Spleen (tissue), 11 donors: Measurements from ENCODE around the gene KIAA1549. TPM values are rescaled to one million over a fixed set of nuclear protein-coding genes. Genes with fewer than 3 reads are reported as not detected.

Source experiments
- DNase-seq: peaks from one replicate; pipeline ENCODE4 v3.0.0-alpha.2; 2020
- H3K27ac ChIP-seq, 8 donors: fragments of 200-600 bp; sonication (generic) in 7 of 8; 1 replicate in 4 of 8; 2 replicates in 4 of 8; pipeline versions ENCODE4 v1.5.0 to v1.8.0; 2016 to 2021; ENCODE audit warnings: inconsistent platforms in 4 of 8, mild to moderate bottlenecking in 4 of 8, moderate library complexity in 1 of 8
- H3K27me3 ChIP-seq, 7 donors: fragments of 200-600 bp; sonication (generic) in 6 of 7; replicated peaks in 1 of 7; 1 replicate in 4 of 7; 2 replicates in 3 of 7; pipeline versions ENCODE4 v1.5.0 to v1.8.0; 2016 to 2021; ENCODE audit warnings: inconsistent platforms in 3 of 7, mild to moderate bottlenecking in 1 of 7
- H3K36me3 ChIP-seq, 6 donors: fragments of 200-600 bp; sonication (generic) in 5 of 6; 1 replicate in 4 of 6; 2 replicates in 2 of 6; pipeline versions ENCODE4 v1.5.0 to v1.8.0; 2016 to 2021; ENCODE audit warnings: inconsistent platforms in 2 of 6
- H3K4me1 ChIP-seq, 6 donors: fragments of 200-600 bp; sonication (generic) in 5 of 6; 1 replicate in 3 of 6; 2 replicates in 3 of 6; pipeline versions ENCODE4 v1.5.0 to v1.8.0; 2016 to 2021; ENCODE audit warnings: inconsistent platforms in 3 of 6
- H3K4me3 ChIP-seq, 8 donors: fragments of 200-600 bp; sonication (generic) in 7 of 8; 1 replicate in 4 of 8; 2 replicates in 4 of 8; pipeline versions ENCODE4 v1.5.0 to v1.8.0; 2016 to 2021; ENCODE audit warnings: inconsistent platforms in 4 of 8, mild to moderate bottlenecking in 4 of 8, moderate library complexity in 2 of 8
- H3K9me3 ChIP-seq, 8 donors: fragments of 200-600 bp; sonication (generic) in 7 of 8; 1 replicate in 4 of 8; 2 replicates in 4 of 8; pipeline versions ENCODE4 v1.5.0 to v1.8.0; 2016 to 2021; ENCODE audit warnings: inconsistent platforms in 4 of 8
- POLR2A ChIP-seq, 3 donors: fragments of 450-650 bp; IDR thresholded peaks; one replicate each; pipeline ENCODE4 v1.5.1; 2017; ENCODE audit warnings: antibody characterized with exemption in 3 of 3, mild to moderate bottlenecking in 1 of 3
- POLR2AphosphoS5 ChIP-seq, 3 donors: sonication (generic); formaldehyde crosslinking; IDR thresholded peaks; one replicate each; pipeline ENCODE4 v1.5.1; 2017; ENCODE audit warnings: antibody characterized with exemption in 3 of 3
- WGBS, 5 donors: extraction: QIAGEN DNeasy Blood & Tissue Kit in 3 of 5; methylation state at CpG; one replicate each; pipeline versions ENCODE4 v1.1.5 to v1.1.7; 2013 to 2018; 5-methylcytosine and 5-hydroxymethylcytosine counted together
- intact Hi-C: fragments of 100-400 bp; cut with DNase I; formaldehyde crosslinking; loops from one replicate; pipeline ENCODE4 v1.15.0; 2023; ENCODE audit warnings: low total_unique reads
- polyA plus RNA-seq, 3 donors: library from polyadenylated mRNA; stranded (reverse); fragments of 200-250 nt; gene quantifications; one replicate each; pipeline ENCODE4 v1.2.1, GENCODE V29; 2013
- total RNA-seq, 7 donors: library from RNA; depleted of rRNA in 3 of 7; stranded (reverse); fragments of >200 nt in 3 of 7; fragmentation: NEBNext Ultra II Directional in 4 of 7; extraction: Animal tissue kit (Norgen Biotek cat#: 25700) in 4 of 7; gene quantifications; one replicate each; pipeline versions ENCODE4 v1.1.0 to v1.2.1, GENCODE V29; 2016 to 2021
- TF ChIP-seq, protein P1 (sequence below), 11 experiments: fragments of 200-600 bp in 7 of 11; fragments of 450-650 bp in 4 of 11; sonication (generic) in 4 of 11; IDR thresholded peaks in 8 of 11; conservative IDR thresholded peaks in 3 of 11; 1 replicate in 7 of 11; 2 replicates in 4 of 11; pipeline versions ENCODE4 v1.4.0 to v1.8.0; 2016 to 2021; ENCODE audit warnings: antibody characterized with exemption in 11 of 11, inconsistent platforms in 4 of 11, mild to moderate bottlenecking in 1 of 11
- donor health status: healthy with polysubstance abuse.
- donor health status: DM: no; HTN: no; CAD: no; lungs with moderate emphysema.
- donor health status: DM: no; HTN: no; CAD: no.
- donor health status: Bipolar disorder and iron deficiency.
- donor health status: healthy.
- donor health status: DM: no; HTN: no; CAD: no.
- donor health status: DM: yes; HTN: yes; CAD: no.

Gene KIAA1549
- total and polyA plus RNA-seq, 10 donors = 0.03 to 1.8 (median 0.85) TPM

GRCh38 chr7:138828302-138828701 lies 152.9 kb downstream of the KIAA1549 start:
- H3K27ac ChIP-seq = no peak overlapping the region
- peaks cover 0 to 5% (median 0%) of the 10 kb centered on the region in 8 donors for H3K9me3 ChIP-seq
- TF ChIP-seq POLR2A (IDR thresholded peaks at IDR 0.05) (no peak), POLR2AphosphoS5 (IDR thresholded peaks at IDR 0.05) (no peak)
- TF ChIP-seq, protein P1, sequence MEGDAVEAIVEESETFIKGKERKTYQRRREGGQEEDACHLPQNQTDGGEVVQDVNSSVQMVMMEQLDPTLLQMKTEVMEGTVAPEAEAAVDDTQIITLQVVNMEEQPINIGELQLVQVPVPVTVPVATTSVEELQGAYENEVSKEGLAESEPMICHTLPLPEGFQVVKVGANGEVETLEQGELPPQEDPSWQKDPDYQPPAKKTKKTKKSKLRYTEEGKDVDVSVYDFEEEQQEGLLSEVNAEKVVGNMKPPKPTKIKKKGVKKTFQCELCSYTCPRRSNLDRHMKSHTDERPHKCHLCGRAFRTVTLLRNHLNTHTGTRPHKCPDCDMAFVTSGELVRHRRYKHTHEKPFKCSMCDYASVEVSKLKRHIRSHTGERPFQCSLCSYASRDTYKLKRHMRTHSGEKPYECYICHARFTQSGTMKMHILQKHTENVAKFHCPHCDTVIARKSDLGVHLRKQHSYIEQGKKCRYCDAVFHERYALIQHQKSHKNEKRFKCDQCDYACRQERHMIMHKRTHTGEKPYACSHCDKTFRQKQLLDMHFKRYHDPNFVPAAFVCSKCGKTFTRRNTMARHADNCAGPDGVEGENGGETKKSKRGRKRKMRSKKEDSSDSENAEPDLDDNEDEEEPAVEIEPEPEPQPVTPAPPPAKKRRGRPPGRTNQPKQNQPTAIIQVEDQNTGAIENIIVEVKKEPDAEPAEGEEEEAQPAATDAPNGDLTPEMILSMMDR (IDR thresholded peaks at IDR 0.05 in 8 of 11, conservative IDR thresholded peaks at IDR 0.05 in 3 of 11) = no peak
- H3K4me1 ChIP-seq = no peaks in the 10 kb centered on the region
- no peaks in the 10 kb centered on the region for H3K36me3 ChIP-seq
- H3K4me3 ChIP-seq = no peak overlapping the region
- no peak for DNase-seq
- intact Hi-C loops = no loop called here
- H3K27me3 ChIP-seq = peaks cover 0 to 3% (median 0%) of the 10 kb centered on the region in 7 donors
- WGBS, 5 donors = 70 to 76% (median 73%) methylated on average over 2 of the region's 2 CpGs

- Histone ChIP-seq H3K27me3 (peaks cover 0 to 3% (median 0%) of the 10 kb centered on the region in 7 donors), H3K4me3 (no peak overlapping the region), H3K36me3 (no peaks in the 10 kb centered on the region), H3K27ac (no peak overlapping the region), H3K9me3 (peaks cover 0 to 5% (median 0%) of the 10 kb centered on the region in 8 donors), H3K4me1 (no peaks in the 10 kb centered on the region)
- no peak for TF ChIP-seq POLR2A (IDR thresholded peaks at IDR 0.05)
- TF ChIP-seq POLR2AphosphoS5 (IDR thresholded peaks at IDR 0.05) = no peak
- TF ChIP-seq, protein P1 (IDR thresholded peaks at IDR 0.05 in 8 of 11, conservative IDR thresholded peaks at IDR 0.05 in 3 of 11) = no peak
- no peak for DNase-seq
- intact Hi-C loops = no loop called here
- 81 to 90% (median 85%) methylated on average over 11 of the region's 11 CpGs for WGBS, 5 donors
These were observed 156.0 kb downstream of the KIAA1549 start for GRCh38 chr7:138825049-138825721.

DNA sequence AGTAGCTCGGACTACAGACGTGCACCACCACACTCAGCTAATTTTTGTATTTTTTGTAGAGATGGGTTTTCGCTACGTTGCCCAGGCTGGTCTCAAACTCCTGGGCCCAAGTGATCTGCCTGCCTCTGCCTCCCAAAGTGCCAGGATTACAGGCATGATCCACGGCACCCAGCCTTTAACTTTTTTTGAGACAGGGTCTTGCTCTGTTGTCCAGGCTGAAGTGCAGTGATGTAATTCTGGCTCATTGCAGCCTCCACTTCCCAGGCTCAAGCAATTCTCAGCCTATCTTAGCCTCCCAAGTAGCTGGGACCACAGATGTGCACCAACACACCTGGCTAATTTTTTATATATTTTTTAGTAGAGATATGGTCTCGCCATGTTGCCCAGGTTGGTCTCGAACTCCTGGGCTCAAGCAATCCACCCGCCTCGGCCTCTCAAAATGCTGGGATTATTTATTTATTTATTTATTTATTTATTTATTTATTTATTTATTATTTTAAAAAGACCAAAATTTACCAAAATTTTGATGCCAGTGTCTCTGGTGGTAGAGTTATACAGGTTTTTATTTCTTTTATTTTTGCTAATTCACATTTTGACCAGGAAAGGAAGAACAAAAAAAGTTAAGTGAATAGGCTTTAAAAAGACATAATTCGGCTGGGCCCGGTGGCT lies 158.2 kb downstream of the KIAA1549 start:
- H3K9me3 ChIP-seq = peaks cover 0 to 5% (median 0%) of the 10 kb centered on the region in 8 donors
- H3K27me3 ChIP-seq = peaks cover 0 to 3% (median 0%) of the 10 kb centered on the region in 7 donors
- intact Hi-C loops = no loop called here
- H3K27ac ChIP-seq = no peak overlapping the region
- H3K36me3 ChIP-seq = no peaks in the 10 kb centered on the region
- no peak for DNase-seq
- no peak overlapping the region for H3K4me3 ChIP-seq
- H3K4me1 ChIP-seq = no peaks in the 10 kb centered on the region
- TF ChIP-seq POLR2A (IDR thresholded peaks at IDR 0.05) (no peak), POLR2AphosphoS5 (IDR thresholded peaks at IDR 0.05) (no peak)
- TF ChIP-seq, protein P1 (IDR thresholded peaks at IDR 0.05 in 8 of 11, conservative IDR thresholded peaks at IDR 0.05 in 3 of 11) = no peak
- WGBS, 5 donors = 88 to 97% (median 91%) methylated on average over 11 of the region's 11 CpGs

DNA sequence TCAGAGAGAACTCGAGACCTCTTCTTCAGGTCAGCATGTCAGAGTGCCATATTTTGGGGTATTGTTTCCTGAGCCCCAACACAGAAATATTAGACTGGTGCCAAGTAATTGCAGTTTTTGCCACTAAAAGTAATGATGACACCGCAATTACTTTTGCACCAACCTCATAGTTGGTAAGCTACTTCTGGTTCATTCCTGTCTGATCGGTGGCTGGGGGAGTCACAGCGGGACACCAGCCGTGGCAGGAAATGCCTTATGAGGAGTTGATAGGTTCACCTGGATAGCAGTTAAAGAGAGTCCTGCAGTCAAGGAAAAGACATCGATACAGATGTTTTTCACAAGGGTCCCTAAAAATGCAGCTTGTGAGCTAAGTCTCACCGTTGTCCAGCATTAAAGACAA lies 159.3 kb downstream of the KIAA1549 start:
- no peaks in the 10 kb centered on the region for H3K4me1 ChIP-seq
- TF ChIP-seq, protein P1 (IDR thresholded peaks at IDR 0.05 in 8 of 11, conservative IDR thresholded peaks at IDR 0.05 in 3 of 11) = no peak
- no peak for TF ChIP-seq POLR2AphosphoS5 (IDR thresholded peaks at IDR 0.05)
- no peak for TF ChIP-seq POLR2A (IDR thresholded peaks at IDR 0.05)
- no peak overlapping the region for H3K4me3 ChIP-seq
- intact Hi-C loops = no loop called here
- peaks cover 0 to 5% (median 0%) of the 10 kb centered on the region in 8 donors for H3K9me3 ChIP-seq
- H3K27me3 ChIP-seq = peaks cover 0 to under 1% (median 0%) of the 10 kb centered on the region in 7 donors
- WGBS, 5 donors = 89 to 97% (median 92%) methylated on average over 7 of the region's 7 CpGs
- no peak overlapping the region for H3K27ac ChIP-seq
- no peaks in the 10 kb centered on the region for H3K36me3 ChIP-seq
- no peak for DNase-seq
